ENCODE results near the gene FAM131A. TPM values are rescaled to one million over a fixed set of nuclear protein-coding genes. Genes with fewer than 3 reads are reported as not detected.
A peak's percentile ranks its signal among the peaks of the same experiment; 100 is the strongest.

Gene FAM131A
- total and polyA plus RNA-seq, 10 donors = 6.5 to 24.6 (median 14.3) TPM

DNA sequence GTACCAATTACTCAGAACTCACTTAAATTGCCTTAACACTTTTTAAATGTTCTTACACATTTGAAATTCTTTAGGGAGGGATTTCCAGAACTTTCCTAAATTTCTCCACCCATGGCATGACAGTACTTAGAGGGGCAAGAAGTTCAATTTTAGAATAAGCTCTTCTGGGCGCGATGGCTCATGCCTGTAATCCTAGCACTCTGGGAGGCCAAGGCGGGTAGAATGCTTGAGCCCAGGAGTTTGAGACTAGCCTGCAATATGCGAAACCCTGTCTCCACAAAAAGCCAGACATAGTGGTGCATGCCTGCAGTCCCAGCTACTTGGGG, 10.6 kb downstream of the FAM131A start:
- H3K4me1 ChIP-seq = peaks cover 0 to 26% (median 10%) of the 10 kb centered on the region in 6 donors
- H3K27ac ChIP-seq = peak overlapping the region in 1 of 8 donors; percentile 13
- DNase-seq = no peak
- intact Hi-C loops (cut with DNase I; ENCODE audit: low total_unique reads) = no loop called here
- no peaks in the 10 kb centered on the region for H3K9me3 ChIP-seq
- H3K27me3 ChIP-seq (replicated peaks in 1 of 7) = no peaks in the 10 kb centered on the region
- WGBS, 5 donors = 75 to 93% (median 83%) methylated on average over 4 of the region's 4 CpGs
- no peak overlapping the region for H3K4me3 ChIP-seq
- H3K36me3 ChIP-seq = peaks cover 0 to 23% (median 11%) of the 10 kb centered on the region in 6 donors
- TF ChIP-seq, protein P1, sequence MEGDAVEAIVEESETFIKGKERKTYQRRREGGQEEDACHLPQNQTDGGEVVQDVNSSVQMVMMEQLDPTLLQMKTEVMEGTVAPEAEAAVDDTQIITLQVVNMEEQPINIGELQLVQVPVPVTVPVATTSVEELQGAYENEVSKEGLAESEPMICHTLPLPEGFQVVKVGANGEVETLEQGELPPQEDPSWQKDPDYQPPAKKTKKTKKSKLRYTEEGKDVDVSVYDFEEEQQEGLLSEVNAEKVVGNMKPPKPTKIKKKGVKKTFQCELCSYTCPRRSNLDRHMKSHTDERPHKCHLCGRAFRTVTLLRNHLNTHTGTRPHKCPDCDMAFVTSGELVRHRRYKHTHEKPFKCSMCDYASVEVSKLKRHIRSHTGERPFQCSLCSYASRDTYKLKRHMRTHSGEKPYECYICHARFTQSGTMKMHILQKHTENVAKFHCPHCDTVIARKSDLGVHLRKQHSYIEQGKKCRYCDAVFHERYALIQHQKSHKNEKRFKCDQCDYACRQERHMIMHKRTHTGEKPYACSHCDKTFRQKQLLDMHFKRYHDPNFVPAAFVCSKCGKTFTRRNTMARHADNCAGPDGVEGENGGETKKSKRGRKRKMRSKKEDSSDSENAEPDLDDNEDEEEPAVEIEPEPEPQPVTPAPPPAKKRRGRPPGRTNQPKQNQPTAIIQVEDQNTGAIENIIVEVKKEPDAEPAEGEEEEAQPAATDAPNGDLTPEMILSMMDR (IDR thresholded peaks at IDR 0.05 in 8 of 11, conservative IDR thresholded peaks at IDR 0.05 in 3 of 11) = no peak
- TF ChIP-seq POLR2AphosphoS5 (IDR thresholded peaks at IDR 0.05) (no peak), POLR2A (IDR thresholded peaks at IDR 0.05) (no peak)

DNA sequence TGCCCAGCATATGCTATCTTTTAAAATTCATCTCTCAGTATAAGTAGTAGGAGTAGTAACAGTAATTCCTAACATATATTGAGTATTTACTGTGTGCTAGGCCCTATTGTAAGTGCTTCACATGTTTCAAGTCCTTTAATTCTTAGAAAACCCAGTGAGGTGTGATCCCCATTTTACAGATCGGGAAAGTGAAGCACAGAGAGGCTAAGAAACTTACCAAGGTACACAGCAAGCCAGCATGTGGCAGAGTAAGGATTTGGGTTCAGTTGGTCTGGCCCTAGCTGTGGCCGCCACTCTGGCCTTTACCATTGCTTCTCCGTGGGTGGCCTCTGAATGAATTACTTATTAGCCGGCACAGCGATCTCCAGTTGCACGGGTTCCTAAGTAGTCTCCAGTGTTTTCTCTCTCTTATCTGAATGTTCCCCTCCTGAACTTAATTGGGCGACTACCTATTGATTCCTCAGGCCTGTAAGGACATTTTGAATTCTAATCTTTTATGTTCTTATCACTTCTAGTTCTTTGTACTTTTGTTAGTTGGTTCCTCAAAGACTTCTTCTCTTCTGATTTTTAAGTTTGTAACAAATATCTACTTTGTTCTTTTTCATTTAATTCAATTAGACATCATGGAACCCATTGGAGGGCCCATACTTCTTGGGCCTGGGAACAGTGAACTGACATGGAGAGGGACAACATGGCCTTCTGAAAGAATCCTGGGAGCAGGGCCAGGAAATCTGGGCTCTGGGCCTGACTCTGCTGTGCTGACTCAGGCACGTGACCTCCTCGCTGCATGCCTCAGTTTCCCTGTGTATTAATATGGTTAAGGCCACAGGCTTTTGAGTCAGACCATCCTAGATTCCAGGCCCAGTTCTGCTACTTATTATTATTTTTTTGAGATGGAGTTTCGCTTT, 12.4 kb downstream of the FAM131A start:
- H3K4me3 ChIP-seq = no peak overlapping the region
- WGBS, 5 donors = 90 to 97% (median 93%) methylated on average over 10 of the region's 10 CpGs
- H3K27ac ChIP-seq = no peak overlapping the region
- H3K9me3 ChIP-seq = no peaks in the 10 kb centered on the region
- no peaks in the 10 kb centered on the region for H3K27me3 ChIP-seq (replicated peaks in 1 of 7)
- DNase-seq = no peak
- H3K4me1 ChIP-seq = peaks cover 0 to 35% (median 17%) of the 10 kb centered on the region in 6 donors
- TF ChIP-seq POLR2AphosphoS5 (IDR thresholded peaks at IDR 0.05) = no peak
- no peak for TF ChIP-seq POLR2A (IDR thresholded peaks at IDR 0.05)
- TF ChIP-seq, protein P1 (IDR thresholded peaks at IDR 0.05 in 8 of 11, conservative IDR thresholded peaks at IDR 0.05 in 3 of 11) = no peak
- intact Hi-C loops (cut with DNase I; ENCODE audit: low total_unique reads) = no loop called here
- H3K36me3 ChIP-seq = peaks cover 0 to 6% (median 2%) of the 10 kb centered on the region in 6 donors

DNA sequence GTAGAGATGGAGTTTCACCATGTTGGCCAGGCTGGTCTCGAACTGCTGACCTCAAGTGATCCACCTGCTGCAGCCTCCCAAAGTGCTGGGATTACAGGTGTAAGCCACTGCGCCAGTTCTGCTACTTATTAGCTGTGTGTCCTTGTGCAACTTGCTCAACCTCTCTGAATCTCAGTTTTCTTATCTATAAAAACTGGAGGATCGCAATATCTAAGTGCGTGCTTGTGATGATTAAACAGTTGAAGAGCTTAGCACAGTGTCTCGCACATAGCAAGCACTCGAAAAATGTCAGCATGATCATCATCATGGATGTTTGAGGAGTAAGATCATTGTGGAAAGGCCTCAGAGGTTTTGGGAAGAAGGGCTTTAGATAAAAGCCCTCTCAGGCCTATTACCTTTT, 13.2 kb downstream of the FAM131A start:
- intact Hi-C loops (cut with DNase I; ENCODE audit: low total_unique reads) = no loop called here
- 94 to 99% (median 96%) methylated on average over 6 of the region's 6 CpGs for WGBS, 5 donors

More for the DNA sequence above, 13.2 kb downstream of the FAM131A start:
- DNase-seq = no peak
- TF ChIP-seq POLR2A (IDR thresholded peaks at IDR 0.05) (no peak), POLR2AphosphoS5 (IDR thresholded peaks at IDR 0.05) (no peak)
- TF ChIP-seq, protein P1 (IDR thresholded peaks at IDR 0.05 in 8 of 11, conservative IDR thresholded peaks at IDR 0.05 in 3 of 11) = no peak
- no peaks in the 10 kb centered on the region for H3K27me3 ChIP-seq (replicated peaks in 1 of 7)
- no peak overlapping the region for H3K27ac ChIP-seq
- H3K4me3 ChIP-seq = no peak overlapping the region
- peaks cover 0 to 7% (median 0%) of the 10 kb centered on the region in 6 donors for H3K36me3 ChIP-seq
- no peaks in the 10 kb centered on the region for H3K9me3 ChIP-seq
- peaks cover 0 to 27% (median 12%) of the 10 kb centered on the region in 6 donors for H3K4me1 ChIP-seq
